Astrocyte of the cerebellum (primary cell): ENCODE results near the gene CHFR.

Experiments used
- DNase-seq: peaks from one replicate; pipeline ENCODE4 v3.0.0-alpha.2; 2011; ENCODE audit warnings: low read depth
- H3K4me3 ChIP-seq: 2 replicates; pipeline ENCODE4 v1.5.1; 2011; ENCODE audit warnings: mild to moderate bottlenecking, low read depth, low read length, moderate library complexity
- CTCF ChIP-seq: IDR thresholded peaks from 2 replicates; pipeline ENCODE4 v1.5.1; 2012; ENCODE audit warnings: low read length, low read depth, moderate library complexity, mild to moderate bottlenecking; ENCODE audit errors: missing control alignments
- in situ Hi-C: cut with HindIII; loops from 2 replicates; pipeline ENCODE4 v1.10.0; 2017; ENCODE audit warnings: low sequenced_read_pairs

CHFR gene

GRCh38 chr12:132835076-132836025 lies 52.1 kb downstream of the CHFR start:
- H3K4me3 ChIP-seq, result no peak overlapping the region
- no peak for TF ChIP-seq CTCF
- DNase-seq, result no peak
- in situ Hi-C loops, result no loop called here

- no peak for TF ChIP-seq CTCF
- in situ Hi-C loops, result no loop called here
- no peak for DNase-seq
- H3K4me3 ChIP-seq, result no peak overlapping the region
These were observed 53.2 kb downstream of the CHFR start for GRCh38 chr12:132834181-132834711.

- no peak for TF ChIP-seq CTCF
- in situ Hi-C loops, result no loop called here
- H3K4me3 ChIP-seq, result no peak overlapping the region
- no peak for DNase-seq
These were observed 54.1 kb downstream of the CHFR start for GRCh38 chr12:132833341-132833740.

- no peak for DNase-seq
- TF ChIP-seq CTCF, result no peak
- H3K4me3 ChIP-seq, result no peak overlapping the region
- in situ Hi-C loops, result no loop called here
These were observed 55.6 kb downstream of the CHFR start for GRCh38 chr12:132831771-132832170.

GRCh38 chr12:132828706-132829534 lies 58.5 kb downstream of the CHFR start, which contains the start of gene GOLGA3:
GOLGA3 (minus strand) TSS chr12:132828869; CDS start chr12:132822128, 6,741 bp downstream.
- in situ Hi-C loops, result no loop called here
- peak within 1 kb of the TSS; percentile 97 for H3K4me3 ChIP-seq
- DNase-seq, result peak; percentile 82
- no peak for TF ChIP-seq CTCF
